HG02885 (cell line): Measurements from ENCODE around the gene DMD.

ENCODE experiments used
- ATAC-seq: cut with Tn5 transposase; IDR thresholded peaks from one replicate; pipeline ENCODE4 v1.9.1; 2021; ENCODE audit warnings: mild to moderate bottlenecking; ENCODE audit not compliant: unreplicated experiment, poor library complexity

The DMD gene

GRCh38 chrX:31340587-31340986 is 1870.8 kb downstream of the DMD start:
- no peak for ATAC-seq

GRCh38 chrX:31338991-31339350 is 1872.4 kb downstream of the DMD start:
- no peak for ATAC-seq

- no peak for ATAC-seq
Measured at GRCh38 chrX:31337332-31337731, 1874.0 kb downstream of the DMD start.

- ATAC-seq, result no peak
Measured at GRCh38 chrX:31336419-31336818, 1874.9 kb downstream of the DMD start.

GRCh38 chrX:31334997-31335396 is 1876.4 kb downstream of the DMD start:
- ATAC-seq, result no peak

GRCh38 chrX:31333165-31333831 is 1878.1 kb downstream of the DMD start:
- ATAC-seq, result no peak

GRCh38 chrX:31331928-31332327 is 1879.4 kb downstream of the DMD start:
- no peak for ATAC-seq

- ATAC-seq, result no peak
Measured at GRCh38 chrX:31331015-31331414, 1880.3 kb downstream of the DMD start.

GRCh38 chrX:31329298-31329697 is 1882.1 kb downstream of the DMD start:
- ATAC-seq, result peak; percentile 50

GRCh38 chrX:31323658-31324057 is 1887.7 kb downstream of the DMD start:
- ATAC-seq, result peak; percentile 94

- no peak for ATAC-seq
Measured at GRCh38 chrX:31320740-31321139, 1890.6 kb downstream of the DMD start.

- ATAC-seq, result no peak
Measured at GRCh38 chrX:31319586-31319985, 1891.8 kb downstream of the DMD start.

GRCh38 chrX:31318866-31319265 is 1892.5 kb downstream of the DMD start:
- no peak for ATAC-seq

GRCh38 chrX:31316340-31316991 is 1894.9 kb downstream of the DMD start:
- ATAC-seq, result no peak

- no peak for ATAC-seq
Measured at GRCh38 chrX:31314921-31315320, 1896.4 kb downstream of the DMD start.

- no peak for ATAC-seq
Measured at GRCh38 chrX:31307952-31308351, 1903.4 kb downstream of the DMD start.

- no peak for ATAC-seq
Measured at GRCh38 chrX:31302573-31303075, 1908.7 kb downstream of the DMD start.

- ATAC-seq, result no peak
Measured at GRCh38 chrX:31301941-31302340, 1909.4 kb downstream of the DMD start.

- ATAC-seq, result no peak
Measured at GRCh38 chrX:31301203-31301602, 1910.1 kb downstream of the DMD start.

- ATAC-seq, result no peak
Measured at GRCh38 chrX:31298916-31299315, 1912.4 kb downstream of the DMD start.

- no peak for ATAC-seq
Measured at GRCh38 chrX:31297881-31298280, 1913.5 kb downstream of the DMD start.

- ATAC-seq, result no peak
Measured at GRCh38 chrX:31294475-31294874, 1916.9 kb downstream of the DMD start.
